ENCODE data around the gene PRDM12.
A peak's percentile ranks its signal among the peaks of the same experiment; 100 is the strongest.

PRDM12 gene

DNA sequence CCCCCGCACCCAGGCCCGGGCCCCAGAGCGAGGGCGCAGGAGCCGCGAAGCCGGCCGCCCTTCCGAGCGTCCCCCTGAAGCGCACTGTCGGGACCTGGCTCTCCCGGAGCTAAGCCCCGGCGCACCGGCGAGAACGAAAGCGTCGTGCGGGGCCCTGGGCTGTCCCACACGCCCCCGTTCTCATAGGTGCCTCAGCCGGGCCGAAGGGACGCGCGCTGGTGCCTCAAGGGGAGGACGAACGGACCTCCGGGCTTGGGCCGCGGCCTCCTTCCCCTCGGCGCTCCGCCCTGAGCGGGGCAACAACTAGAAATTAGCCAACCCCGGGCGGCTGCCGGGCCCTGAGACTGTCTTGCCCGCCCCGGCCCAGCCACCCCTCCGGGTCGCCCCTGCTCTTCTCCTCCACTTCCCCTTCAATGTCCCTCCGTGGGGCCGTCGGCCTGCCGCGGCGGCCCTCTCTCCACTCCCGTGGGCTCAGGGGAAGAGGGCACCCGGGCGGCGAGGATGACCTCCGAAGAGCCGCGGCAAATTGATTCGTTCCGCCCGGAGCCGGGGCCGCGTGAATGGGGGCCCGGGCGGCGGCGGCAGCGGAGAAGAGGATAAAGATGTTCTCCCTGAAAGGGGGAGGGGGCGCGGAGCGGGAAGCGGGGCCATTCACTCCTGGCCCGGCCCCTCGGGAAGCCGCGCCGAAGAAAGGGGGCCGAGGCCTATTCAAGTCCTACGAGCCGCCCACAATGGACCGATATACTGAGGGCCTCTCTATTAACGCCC, 3.5 kb upstream of the PRDM12 start:
- DNase-seq (ENCODE audit: insufficient read length, low spot score) (no peak), FAIRE-seq (no peak)
- TF ChIP-seq, protein P1, sequence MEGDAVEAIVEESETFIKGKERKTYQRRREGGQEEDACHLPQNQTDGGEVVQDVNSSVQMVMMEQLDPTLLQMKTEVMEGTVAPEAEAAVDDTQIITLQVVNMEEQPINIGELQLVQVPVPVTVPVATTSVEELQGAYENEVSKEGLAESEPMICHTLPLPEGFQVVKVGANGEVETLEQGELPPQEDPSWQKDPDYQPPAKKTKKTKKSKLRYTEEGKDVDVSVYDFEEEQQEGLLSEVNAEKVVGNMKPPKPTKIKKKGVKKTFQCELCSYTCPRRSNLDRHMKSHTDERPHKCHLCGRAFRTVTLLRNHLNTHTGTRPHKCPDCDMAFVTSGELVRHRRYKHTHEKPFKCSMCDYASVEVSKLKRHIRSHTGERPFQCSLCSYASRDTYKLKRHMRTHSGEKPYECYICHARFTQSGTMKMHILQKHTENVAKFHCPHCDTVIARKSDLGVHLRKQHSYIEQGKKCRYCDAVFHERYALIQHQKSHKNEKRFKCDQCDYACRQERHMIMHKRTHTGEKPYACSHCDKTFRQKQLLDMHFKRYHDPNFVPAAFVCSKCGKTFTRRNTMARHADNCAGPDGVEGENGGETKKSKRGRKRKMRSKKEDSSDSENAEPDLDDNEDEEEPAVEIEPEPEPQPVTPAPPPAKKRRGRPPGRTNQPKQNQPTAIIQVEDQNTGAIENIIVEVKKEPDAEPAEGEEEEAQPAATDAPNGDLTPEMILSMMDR (IDR thresholded peaks at IDR 0.05; ENCODE audit: insufficient read depth, missing control alignments): no peak

- TF ChIP-seq, protein P1 (IDR thresholded peaks at IDR 0.05; ENCODE audit: insufficient read depth, missing control alignments): no peak
- DNase-seq (ENCODE audit: insufficient read length, low spot score) (no peak), FAIRE-seq (no peak)
Observed at GRCh38 chr9:130661451-130662098, 2.8 kb upstream of the PRDM12 start.

- DNase-seq (ENCODE audit: insufficient read length, low spot score) (no peak), FAIRE-seq (no peak)
- TF ChIP-seq, protein P1 (IDR thresholded peaks at IDR 0.05; ENCODE audit: insufficient read depth, missing control alignments): no peak
Observed at GRCh38 chr9:130662099-130662969, 2.1 kb upstream of the PRDM12 start.

GRCh38 chr9:130662970-130663257, 1.5 kb upstream of the PRDM12 start:
- FAIRE-seq (no peak), DNase-seq (ENCODE audit: insufficient read length, low spot score) (no peak)
- TF ChIP-seq, protein P1 (IDR thresholded peaks at IDR 0.05; ENCODE audit: insufficient read depth, missing control alignments): no peak

GRCh38 chr9:130663258-130663976, 977 bp upstream of the PRDM12 start:
- no peak for FAIRE-seq
- peak; percentile 52 for DNase-seq (ENCODE audit: insufficient read length, low spot score)
- TF ChIP-seq, protein P1 (IDR thresholded peaks at IDR 0.05; ENCODE audit: insufficient read depth, missing control alignments): no peak

DNA sequence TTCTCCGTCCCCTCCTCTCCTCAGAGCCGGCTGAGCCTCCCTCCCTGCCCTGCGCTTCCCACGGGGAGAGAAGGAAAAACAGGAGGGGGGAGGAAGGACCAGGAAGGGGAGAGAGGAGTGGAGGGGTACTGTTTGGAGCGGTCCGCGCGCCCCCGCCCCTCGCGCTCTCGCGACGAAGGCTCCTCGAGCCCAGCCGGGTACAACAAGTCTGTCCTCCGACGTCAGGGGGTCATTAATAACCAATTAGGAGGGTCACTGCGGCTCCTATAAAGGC, 480 bp upstream of the PRDM12 start:
- no peak for FAIRE-seq
- TF ChIP-seq, protein P1 (IDR thresholded peaks at IDR 0.05; ENCODE audit: insufficient read depth, missing control alignments): no peak
- no peak for DNase-seq (ENCODE audit: insufficient read length, low spot score)

Measured in D721Med (cell line).